Memory B cell (primary cell): Measurements from ENCODE around the gene PAQR4.

Experiments used
- ATAC-seq: fragments of 150-1000 bp; cut with Tn5 transposase; 2 replicates; pipeline ENCODE4 v1.10.0; 2021; ENCODE audit warnings: low read depth, mild to moderate bottlenecking, moderate library complexity
- DNase-seq, 2 donors: peaks; one replicate each; pipeline ENCODE4 v3.0.0; 2022; ENCODE audit warnings: low spot score in 2 of 2
- H3K27ac Mint-ChIP-seq: one replicate; pipeline ENCODE4 v1.8.0; 2022; ENCODE audit warnings: mild to moderate bottlenecking, moderate library complexity, mixed read lengths
- H3K27me3 Mint-ChIP-seq: one replicate; pipeline ENCODE4 v1.8.0; 2022; ENCODE audit warnings: mixed read lengths
- H3K36me3 Mint-ChIP-seq: one replicate; pipeline ENCODE4 v1.8.0; 2022; ENCODE audit warnings: mild to moderate bottlenecking, mixed read lengths
- H3K4me1 Mint-ChIP-seq: one replicate; pipeline ENCODE4 v1.8.0; 2022; ENCODE audit warnings: mixed read lengths
- H3K4me3 Mint-ChIP-seq: one replicate; pipeline ENCODE4 v1.8.0; 2022; ENCODE audit warnings: mild to moderate bottlenecking, moderate library complexity, mixed read lengths
- H3K9me3 Mint-ChIP-seq: one replicate; pipeline ENCODE4 v1.8.0; 2022; ENCODE audit warnings: mixed read lengths

The PAQR4 gene

GRCh38 chr16:2987286-2987685, 18.1 kb downstream of the PAQR4 start:
- no peaks in the 10 kb centered on the region for H3K36me3 Mint-ChIP-seq
- H3K4me3 Mint-ChIP-seq: no peak overlapping the region
- DNase-seq (no peak), ATAC-seq (no peak)
- no peak overlapping the region for H3K27ac Mint-ChIP-seq
- H3K27me3 Mint-ChIP-seq: peaks cover 9% of the 10 kb centered on the region
- peaks cover 5% of the 10 kb centered on the region for H3K4me1 Mint-ChIP-seq
- H3K9me3 Mint-ChIP-seq: no peaks in the 10 kb centered on the region

GRCh38 chr16:2987833-2988232, 18.7 kb downstream of the PAQR4 start:
- no peaks in the 10 kb centered on the region for H3K36me3 Mint-ChIP-seq
- ATAC-seq (no peak), DNase-seq (no peak)
- no peaks in the 10 kb centered on the region for H3K9me3 Mint-ChIP-seq
- H3K4me1 Mint-ChIP-seq: peaks cover 2% of the 10 kb centered on the region
- H3K27me3 Mint-ChIP-seq: peaks cover 9% of the 10 kb centered on the region
- H3K4me3 Mint-ChIP-seq: no peak overlapping the region
- H3K27ac Mint-ChIP-seq: no peak overlapping the region

GRCh38 chr16:2988590-2989099, 19.5 kb downstream of the PAQR4 start:
- ATAC-seq (no peak), DNase-seq (no peak)
- Mint-ChIP-seq H3K36me3 (no peaks in the 10 kb centered on the region), H3K9me3 (no peaks in the 10 kb centered on the region), H3K4me1 (peaks cover 2% of the 10 kb centered on the region), H3K27ac (no peak overlapping the region), H3K4me3 (no peak overlapping the region), H3K27me3 (peaks cover 9% of the 10 kb centered on the region)

- DNase-seq: no peak
- Mint-ChIP-seq H3K4me3 (no peak overlapping the region), H3K27me3 (peaks cover 9% of the 10 kb centered on the region), H3K4me1 (no peaks in the 10 kb centered on the region), H3K36me3 (no peaks in the 10 kb centered on the region), H3K9me3 (no peaks in the 10 kb centered on the region), H3K27ac (no peak overlapping the region)
- ATAC-seq: no peak
Observed at GRCh38 chr16:2990891-2991290, 21.7 kb downstream of the PAQR4 start.

GRCh38 chr16:2991566-2992261, 22.6 kb downstream of the PAQR4 start:
- ATAC-seq (no peak), DNase-seq (no peak)
- no peaks in the 10 kb centered on the region for H3K9me3 Mint-ChIP-seq
- H3K27ac Mint-ChIP-seq: no peak overlapping the region
- peaks cover 5% of the 10 kb centered on the region for H3K27me3 Mint-ChIP-seq
- no peaks in the 10 kb centered on the region for H3K36me3 Mint-ChIP-seq
- H3K4me3 Mint-ChIP-seq: no peak overlapping the region
- no peaks in the 10 kb centered on the region for H3K4me1 Mint-ChIP-seq

GRCh38 chr16:2992383-2993081, 23.4 kb downstream of the PAQR4 start:
- H3K4me3 Mint-ChIP-seq: no peak overlapping the region
- H3K27me3 Mint-ChIP-seq: peaks cover 4% of the 10 kb centered on the region
- H3K36me3 Mint-ChIP-seq: no peaks in the 10 kb centered on the region
- no peak for ATAC-seq
- no peak for DNase-seq
- H3K9me3 Mint-ChIP-seq: no peaks in the 10 kb centered on the region
- no peak overlapping the region for H3K27ac Mint-ChIP-seq
- H3K4me1 Mint-ChIP-seq: no peaks in the 10 kb centered on the region

- Mint-ChIP-seq H3K36me3 (no peaks in the 10 kb centered on the region), H3K4me3 (no peak overlapping the region), H3K27ac (no peak overlapping the region), H3K9me3 (no peaks in the 10 kb centered on the region), H3K4me1 (no peaks in the 10 kb centered on the region), H3K27me3 (peaks cover 10% of the 10 kb centered on the region)
- no peak for DNase-seq
- no peak for ATAC-seq
Observed at GRCh38 chr16:2996298-2996697, 27.1 kb downstream of the PAQR4 start.

- Mint-ChIP-seq H3K9me3 (no peaks in the 10 kb centered on the region), H3K4me3 (no peak overlapping the region), H3K4me1 (peaks cover 3% of the 10 kb centered on the region), H3K36me3 (no peaks in the 10 kb centered on the region), H3K27me3 (peaks cover 14% of the 10 kb centered on the region), H3K27ac (no peak overlapping the region)
- ATAC-seq (no peak), DNase-seq (no peak)
Observed at GRCh38 chr16:2999929-3000328, 30.8 kb downstream of the PAQR4 start.

GRCh38 chr16:3000540-3000939, 31.4 kb downstream of the PAQR4 start:
- no peaks in the 10 kb centered on the region for H3K9me3 Mint-ChIP-seq
- H3K4me3 Mint-ChIP-seq: no peak overlapping the region
- peaks cover 4% of the 10 kb centered on the region for H3K4me1 Mint-ChIP-seq
- DNase-seq (no peak), ATAC-seq (no peak)
- H3K36me3 Mint-ChIP-seq: no peaks in the 10 kb centered on the region
- H3K27me3 Mint-ChIP-seq: peaks cover 14% of the 10 kb centered on the region
- no peak overlapping the region for H3K27ac Mint-ChIP-seq

GRCh38 chr16:3001316-3001715, 32.2 kb downstream of the PAQR4 start:
- Mint-ChIP-seq H3K36me3 (no peaks in the 10 kb centered on the region), H3K27me3 (peaks cover 17% of the 10 kb centered on the region), H3K4me3 (no peak overlapping the region), H3K27ac (no peak overlapping the region), H3K4me1 (peaks cover 4% of the 10 kb centered on the region), H3K9me3 (no peaks in the 10 kb centered on the region)
- DNase-seq (no peak), ATAC-seq (no peak)

GRCh38 chr16:3003582-3004270, 34.6 kb downstream of the PAQR4 start:
- no peaks in the 10 kb centered on the region for H3K9me3 Mint-ChIP-seq
- ATAC-seq: peak; percentile 96
- DNase-seq: peak; percentile 86 to 91
- H3K27me3 Mint-ChIP-seq: peaks cover 21% of the 10 kb centered on the region
- H3K4me1 Mint-ChIP-seq: peaks cover 19% of the 10 kb centered on the region
- H3K27ac Mint-ChIP-seq: no peak overlapping the region
- no peaks in the 10 kb centered on the region for H3K36me3 Mint-ChIP-seq
- H3K4me3 Mint-ChIP-seq: peak overlapping the region; percentile 62

- Mint-ChIP-seq H3K9me3 (no peaks in the 10 kb centered on the region), H3K36me3 (no peaks in the 10 kb centered on the region), H3K27me3 (peaks cover 21% of the 10 kb centered on the region), H3K4me1 (peaks cover 19% of the 10 kb centered on the region), H3K27ac (no peak overlapping the region), H3K4me3 (no peak overlapping the region)
- ATAC-seq: no peak
- DNase-seq: no peak
Observed at GRCh38 chr16:3004319-3004718, 35.2 kb downstream of the PAQR4 start.

GRCh38 chr16:3004781-3005284, 35.7 kb downstream of the PAQR4 start:
- Mint-ChIP-seq H3K27me3 (peaks cover 20% of the 10 kb centered on the region), H3K9me3 (no peaks in the 10 kb centered on the region), H3K4me3 (peak overlapping the region; percentile 77), H3K27ac (no peak overlapping the region), H3K36me3 (no peaks in the 10 kb centered on the region), H3K4me1 (peaks cover 19% of the 10 kb centered on the region)
- ATAC-seq: no peak
- no peak for DNase-seq
